B cell (primary cell): ENCODE results near the gene ALKBH2.

Experiments
- EZH2 ChIP-seq: IDR thresholded peaks from 2 replicates; pipeline ENCODE4 v1.6.1; 2012; ENCODE audit warnings: borderline replicate concordance, low read depth, mild to moderate bottlenecking, moderate library complexity, low read length; ENCODE audit not compliant: insufficient read depth, poor library complexity, severe bottlenecking
- TF ChIP-seq, protein P1 (sequence below): fragments of 200-600 bp; IDR thresholded peaks from one replicate; pipeline ENCODE4 v1.8.0; 2022; ENCODE audit warnings: antibody characterized with exemption, mild to moderate bottlenecking

- TF ChIP-seq, protein P1, sequence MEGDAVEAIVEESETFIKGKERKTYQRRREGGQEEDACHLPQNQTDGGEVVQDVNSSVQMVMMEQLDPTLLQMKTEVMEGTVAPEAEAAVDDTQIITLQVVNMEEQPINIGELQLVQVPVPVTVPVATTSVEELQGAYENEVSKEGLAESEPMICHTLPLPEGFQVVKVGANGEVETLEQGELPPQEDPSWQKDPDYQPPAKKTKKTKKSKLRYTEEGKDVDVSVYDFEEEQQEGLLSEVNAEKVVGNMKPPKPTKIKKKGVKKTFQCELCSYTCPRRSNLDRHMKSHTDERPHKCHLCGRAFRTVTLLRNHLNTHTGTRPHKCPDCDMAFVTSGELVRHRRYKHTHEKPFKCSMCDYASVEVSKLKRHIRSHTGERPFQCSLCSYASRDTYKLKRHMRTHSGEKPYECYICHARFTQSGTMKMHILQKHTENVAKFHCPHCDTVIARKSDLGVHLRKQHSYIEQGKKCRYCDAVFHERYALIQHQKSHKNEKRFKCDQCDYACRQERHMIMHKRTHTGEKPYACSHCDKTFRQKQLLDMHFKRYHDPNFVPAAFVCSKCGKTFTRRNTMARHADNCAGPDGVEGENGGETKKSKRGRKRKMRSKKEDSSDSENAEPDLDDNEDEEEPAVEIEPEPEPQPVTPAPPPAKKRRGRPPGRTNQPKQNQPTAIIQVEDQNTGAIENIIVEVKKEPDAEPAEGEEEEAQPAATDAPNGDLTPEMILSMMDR: no peak
- TF ChIP-seq EZH2: no peak
Measured at GRCh38 chr12:109065853-109066193, 27.4 kb downstream of the ALKBH2 start.
